ENCODE results near the gene ADARB2.
"Not testable (repeated sequence)": the region's sequence is repeated elsewhere in the genome, so short reads cannot be mapped to it uniquely, and the experiment has no call there.

Gene ADARB2

GRCh38 chr10:1360011-1360557 is 377.2 kb downstream of the ADARB2 start:
- DNase-seq, result no peak

DNA sequence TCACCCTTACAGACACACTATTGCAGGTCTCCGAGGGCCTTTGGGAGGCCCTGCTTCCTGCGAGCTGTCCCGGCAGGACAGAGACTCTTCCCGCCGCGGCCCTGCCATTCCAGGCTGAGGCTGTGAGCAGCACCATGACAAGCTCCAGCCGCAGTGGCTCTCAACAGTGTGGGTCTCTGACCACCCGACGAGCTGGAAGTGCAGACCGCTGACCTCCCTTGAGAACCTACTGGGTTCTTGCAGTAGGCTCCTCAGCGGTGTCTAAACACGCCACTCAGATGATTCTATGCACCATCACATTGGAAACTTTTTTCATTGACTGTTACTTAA is 377.7 kb downstream of the ADARB2 start:
- DNase-seq, result no peak

DNA sequence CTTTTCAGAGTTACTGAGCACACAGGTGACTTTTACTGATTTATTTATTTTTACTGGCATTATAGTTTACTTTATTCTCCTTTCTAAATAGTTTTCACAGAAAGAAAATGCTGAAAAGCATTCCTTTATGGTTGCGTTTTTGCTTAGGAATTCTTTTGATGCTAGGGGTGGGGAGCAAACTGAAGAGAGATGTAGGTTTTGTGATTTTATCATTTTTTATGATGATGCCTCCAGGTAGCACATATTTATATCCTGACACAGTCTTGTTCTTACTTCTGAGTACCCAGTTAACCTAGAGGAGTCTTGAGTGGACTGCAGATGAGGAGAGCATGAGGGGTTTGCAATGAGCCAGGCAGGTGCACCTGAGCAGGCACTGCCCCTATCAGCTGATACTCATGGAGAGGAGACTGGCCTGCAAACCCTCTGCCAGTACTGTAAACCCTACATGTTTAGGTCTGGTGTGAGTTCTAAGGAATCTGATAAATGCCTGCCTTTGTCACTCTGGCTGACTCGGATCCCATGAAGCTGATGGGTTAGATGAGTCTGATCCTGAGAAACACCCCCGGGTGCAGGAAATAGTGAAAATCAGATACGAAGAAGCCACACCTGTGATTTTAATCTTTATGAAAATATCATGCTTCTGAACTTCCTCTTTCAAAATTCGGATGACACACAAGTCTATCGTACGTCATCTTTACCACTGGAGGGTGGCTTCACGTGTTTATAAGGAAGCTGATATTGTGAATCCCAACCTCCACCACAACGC is 378.3 kb downstream of the ADARB2 start:
- DNase-seq, result no peak

DNA sequence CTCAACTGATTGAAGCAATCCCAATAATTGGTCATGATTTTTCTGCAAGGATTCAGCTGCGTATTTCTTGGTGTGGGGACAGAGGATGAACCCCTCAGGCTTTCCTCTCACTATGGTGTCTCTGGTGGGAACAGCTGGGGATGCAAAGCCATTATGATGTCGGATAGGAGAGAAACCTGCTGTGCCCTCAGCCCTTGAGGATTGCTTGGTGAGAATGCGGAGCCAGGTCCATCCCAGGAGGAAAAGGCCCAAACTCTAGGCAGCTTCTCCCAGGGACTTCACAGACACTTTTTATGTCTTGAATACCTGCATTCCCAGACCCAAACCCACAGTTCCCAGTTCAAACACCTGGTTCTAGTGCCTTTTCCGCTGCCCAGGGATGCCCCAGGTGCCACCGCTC is 379.2 kb downstream of the ADARB2 start:
- DNase-seq, result no peak

DNA sequence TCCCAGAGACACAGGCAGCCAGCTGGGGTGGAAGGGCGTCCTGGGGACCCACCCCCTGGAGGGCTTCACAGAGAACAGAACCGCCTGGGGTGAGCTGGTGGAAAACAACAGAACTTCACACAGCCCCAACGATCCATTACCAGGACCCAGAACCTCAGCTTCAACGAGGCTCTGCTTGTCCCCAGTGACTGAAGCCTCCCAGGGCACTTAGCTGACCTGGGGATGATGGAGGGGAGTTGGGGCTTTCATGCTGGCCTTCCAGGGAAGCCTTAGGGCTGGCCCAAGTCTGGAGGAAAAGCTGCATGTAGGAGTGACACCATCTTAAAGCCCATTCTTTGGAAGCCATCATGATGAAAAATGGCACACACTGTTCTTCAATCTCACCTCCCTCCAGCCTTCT is 381.0 kb downstream of the ADARB2 start:
- DNase-seq, result no peak

DNA sequence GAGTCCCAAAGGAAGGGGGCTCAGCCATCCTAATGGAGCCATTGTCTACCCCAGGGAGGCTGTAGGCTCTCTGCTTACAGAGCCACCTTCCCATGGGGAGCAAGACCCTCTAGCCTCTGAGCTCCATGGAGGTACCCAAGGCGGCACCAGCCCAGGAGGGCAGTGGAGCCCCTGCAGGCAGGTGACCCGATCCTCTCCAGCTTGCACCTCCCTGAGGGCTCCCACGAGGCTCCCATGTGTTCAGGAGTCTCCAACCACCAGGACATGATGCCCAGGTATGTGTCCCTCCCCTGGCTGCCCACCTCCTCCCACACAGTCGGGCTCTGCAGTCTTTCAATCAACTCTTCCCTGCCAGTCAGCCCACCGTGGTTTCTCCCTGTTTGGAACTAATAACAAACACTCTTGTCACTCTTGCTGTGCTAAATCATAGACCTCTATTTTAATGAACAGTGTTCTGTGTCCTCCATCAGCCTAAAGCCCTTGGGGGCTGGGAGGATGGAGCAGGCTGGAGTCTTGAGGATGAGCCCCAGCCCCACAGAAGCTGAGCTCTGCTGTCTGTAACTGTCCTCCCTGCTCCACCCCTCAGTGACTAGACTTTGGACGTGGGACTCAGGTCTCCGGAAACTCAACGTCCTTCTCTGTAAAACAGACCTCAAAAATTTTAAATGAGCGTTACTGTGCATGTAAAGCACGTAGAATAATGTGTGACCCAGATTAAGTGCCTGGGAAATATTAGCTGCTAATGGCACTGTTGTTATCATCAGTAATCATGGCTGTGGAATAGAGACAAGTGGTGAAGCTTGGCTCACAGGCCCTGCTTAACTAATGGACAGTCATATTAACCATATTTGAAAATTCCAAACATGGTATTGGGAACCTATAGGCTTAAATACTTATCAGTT is 382.3 kb downstream of the ADARB2 start:
- no peak for DNase-seq

- DNase-seq, result not testable (repeated sequence)
Measured at GRCh38 chr10:1352296-1352695, 385.0 kb downstream of the ADARB2 start.

DNA sequence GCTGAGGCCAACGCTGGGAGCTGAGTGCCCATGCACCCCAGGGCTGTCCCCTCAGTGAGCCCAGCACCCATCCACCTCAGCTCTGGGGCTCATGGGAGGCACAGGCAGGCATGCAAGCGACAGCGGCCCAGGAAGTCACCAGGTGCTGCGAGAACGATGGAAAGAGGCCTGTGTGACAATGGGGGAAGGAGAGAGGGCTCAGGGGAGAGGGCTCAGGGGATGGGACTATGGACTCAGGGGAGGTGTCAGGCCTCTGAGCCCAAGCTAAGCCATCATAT is 388.6 kb downstream of the ADARB2 start:
- no peak for DNase-seq

DNA sequence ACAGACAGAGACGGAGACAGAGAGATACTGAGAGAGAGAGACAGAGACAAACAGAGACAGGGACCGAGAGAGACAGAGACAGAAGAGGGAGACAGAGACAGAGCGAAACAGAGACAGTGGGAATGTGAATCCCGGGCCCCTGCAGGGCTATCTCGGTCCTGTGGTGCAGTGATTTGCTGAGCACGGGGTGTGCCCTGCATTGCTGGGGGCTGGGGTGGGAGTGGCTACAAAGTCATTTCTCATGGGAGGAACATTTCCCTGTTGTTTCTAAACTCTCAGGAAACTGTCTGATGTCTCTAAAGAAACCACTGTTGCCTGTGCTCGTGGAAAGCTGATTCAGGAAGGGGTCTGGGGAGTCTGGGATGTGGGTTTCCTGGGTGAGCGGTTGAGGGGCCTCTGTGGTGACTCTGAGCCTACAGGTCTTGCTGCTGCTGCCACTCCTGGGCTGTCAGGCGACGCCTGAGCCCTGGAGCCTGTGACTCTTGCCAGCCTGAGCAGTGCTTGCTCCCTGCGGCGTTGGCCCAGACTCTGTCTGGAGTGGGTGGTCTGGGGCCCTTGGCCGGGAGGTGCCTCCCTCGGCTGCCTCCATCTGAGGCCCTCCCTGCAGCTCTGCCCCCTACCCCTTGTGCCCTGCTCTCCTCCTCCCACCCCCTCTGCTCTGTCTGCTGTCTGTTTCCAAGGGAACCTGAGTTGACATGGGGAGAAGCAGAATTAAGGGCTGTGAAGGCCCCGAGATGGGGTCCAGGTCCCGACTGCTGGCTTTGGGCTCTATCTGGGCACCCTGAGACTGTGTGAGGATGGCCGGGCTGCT is 389.2 kb downstream of the ADARB2 start:
- no peak for DNase-seq

- DNase-seq, result no peak
Measured at GRCh38 chr10:1347525-1347924, 389.8 kb downstream of the ADARB2 start.

GRCh38 chr10:1346201-1346600 is 391.1 kb downstream of the ADARB2 start:
- no peak for DNase-seq

GRCh38 chr10:1345368-1345767 is 392.0 kb downstream of the ADARB2 start:
- no peak for DNase-seq

- no peak for DNase-seq
Measured at GRCh38 chr10:1344846-1345245, 392.5 kb downstream of the ADARB2 start.

DNA sequence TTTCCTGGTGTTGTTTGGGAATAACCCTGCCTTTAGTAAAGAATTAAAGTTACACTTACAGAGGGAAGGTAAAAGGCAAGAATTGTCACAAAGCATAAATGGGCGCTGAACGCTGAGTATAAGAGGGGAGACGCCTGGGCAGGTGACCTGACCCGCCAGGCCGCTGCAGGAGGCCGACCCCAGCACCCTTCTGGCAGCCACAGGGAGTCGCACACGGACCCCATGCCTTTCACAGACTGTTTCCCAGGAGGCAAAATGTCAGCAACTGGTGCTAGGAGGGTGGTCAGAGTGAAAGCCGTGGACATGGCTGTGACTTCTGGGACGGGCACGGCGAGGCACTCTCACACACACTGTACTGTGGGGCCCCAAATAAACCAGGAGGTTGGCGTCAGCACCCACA is 392.9 kb downstream of the ADARB2 start:
- DNase-seq, result no peak

DNA sequence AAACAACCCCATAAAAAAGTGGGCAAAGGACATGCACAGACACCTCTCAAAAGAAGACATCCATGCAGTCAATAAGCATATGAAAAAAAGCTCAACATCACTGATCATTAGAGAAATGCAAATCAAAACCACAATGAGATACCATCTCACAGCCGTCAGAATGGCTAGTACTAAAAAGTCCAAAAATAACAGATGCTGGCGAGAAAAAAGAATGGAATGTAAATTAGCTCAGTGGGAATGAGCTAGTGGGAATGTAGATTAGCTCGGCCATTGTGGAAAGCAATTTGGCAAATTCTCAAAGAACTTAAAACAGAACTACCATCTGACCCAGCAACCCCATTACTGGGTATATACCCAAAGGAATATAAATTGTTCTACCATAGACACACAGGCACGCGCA is 394.1 kb downstream of the ADARB2 start:
- peak; percentile 23 for DNase-seq

- DNase-seq, result not testable (repeated sequence)
Measured at GRCh38 chr10:1341052-1341451, 396.3 kb downstream of the ADARB2 start.

- no peak for DNase-seq
Measured at GRCh38 chr10:1339396-1339795, 397.9 kb downstream of the ADARB2 start.

DNA sequence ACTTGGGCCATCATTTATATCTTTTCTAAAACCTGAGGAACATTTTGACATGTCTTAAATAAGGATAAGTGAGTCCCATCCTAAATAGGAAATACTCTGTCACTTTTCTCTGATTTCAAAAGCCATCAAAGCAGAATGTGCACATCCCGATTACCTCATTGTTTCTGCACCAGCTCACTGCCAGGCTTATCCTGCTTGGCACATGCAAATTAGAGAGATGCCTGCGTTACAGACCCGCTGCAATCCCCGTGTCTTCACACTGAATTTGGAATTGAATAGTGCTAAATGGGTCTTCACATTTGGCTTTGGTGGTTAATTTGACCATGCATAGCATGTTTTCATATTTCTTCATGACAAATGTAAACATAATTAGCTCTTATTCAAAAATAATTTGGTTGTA is 401.7 kb downstream of the ADARB2 start:
- DNase-seq, result no peak

- no peak for DNase-seq
Measured at GRCh38 chr10:1333981-1334380, 403.3 kb downstream of the ADARB2 start.

GRCh38 chr10:1331560-1331959 is 405.8 kb downstream of the ADARB2 start:
- DNase-seq, result no peak

GRCh38 chr10:1329622-1330021 is 407.7 kb downstream of the ADARB2 start:
- DNase-seq, result no peak

DNA sequence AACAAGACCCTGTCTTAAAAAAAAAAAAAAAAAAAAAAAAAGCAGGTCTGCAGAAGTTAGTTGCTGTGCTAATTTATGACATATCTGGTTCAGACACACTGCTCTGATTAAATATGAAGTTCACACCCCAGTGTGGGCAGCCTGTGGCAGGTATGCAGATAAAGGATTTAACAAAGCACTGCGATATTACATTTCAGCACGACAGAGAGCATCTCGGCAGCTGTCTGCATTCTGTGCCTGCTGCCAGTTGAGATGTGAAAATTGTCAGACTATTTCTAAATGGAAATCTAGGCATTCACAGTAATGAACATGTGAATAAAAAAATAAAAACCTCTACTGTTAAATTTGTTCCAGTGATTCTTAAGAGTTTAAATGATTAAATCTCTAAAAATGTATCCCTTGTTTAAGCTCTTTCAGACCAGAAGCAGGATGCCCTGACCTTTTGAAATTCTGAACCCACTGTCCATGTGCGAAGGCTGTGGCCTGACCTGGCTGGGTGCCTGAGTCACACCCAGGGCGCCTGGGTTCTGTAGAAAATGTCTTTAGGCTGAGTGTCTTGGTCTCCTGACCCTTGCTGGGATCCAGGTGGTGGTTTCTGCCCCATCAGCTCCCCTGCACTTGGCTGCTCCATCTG is 408.2 kb downstream of the ADARB2 start:
- no peak for DNase-seq
